ENCODE results near the gene HELLS.
A peak's percentile ranks its signal among the peaks of the same experiment; 100 is the strongest.
"Not testable (repeated sequence)": the region's sequence is repeated elsewhere in the genome, so short reads cannot be mapped to it uniquely, and the experiment has no call there.

The HELLS gene

GRCh38 chr10:94545391-94546048 lies at the start of gene HELLS:
TSS of gene HELLS (plus strand) at chr10:94545788. CDS start at chr10:94545922, 134 bp downstream.
- DNase-seq = peak; percentile 88

GRCh38 chr10:94496010-94496409 lies 49.6 kb upstream of the HELLS start:
- DNase-seq = no peak

- no peak for DNase-seq
These were observed 48.9 kb upstream of the HELLS start for GRCh38 chr10:94496646-94497045.

GRCh38 chr10:94500063-94500462 lies 45.5 kb upstream of the HELLS start:
- DNase-seq = no peak

- DNase-seq = no peak
These were observed 24.0 kb upstream of the HELLS start for GRCh38 chr10:94521276-94522250.

- no peak for DNase-seq
These were observed 21.4 kb upstream of the HELLS start for GRCh38 chr10:94524146-94524545.

GRCh38 chr10:94524711-94525110 lies 20.9 kb upstream of the HELLS start:
- DNase-seq = no peak

GRCh38 chr10:94531550-94531949 lies 14.0 kb upstream of the HELLS start:
- DNase-seq = not testable (repeated sequence)

- no peak for DNase-seq
These were observed 12.6 kb upstream of the HELLS start for GRCh38 chr10:94533027-94533426.

- DNase-seq = not testable (repeated sequence)
These were observed 3.3 kb upstream of the HELLS start for GRCh38 chr10:94542282-94542681.

- no peak for DNase-seq
These were observed 687 bp downstream of the HELLS start for GRCh38 chr10:94546049-94546900.

GRCh38 chr10:94546901-94547185 lies 1.3 kb downstream of the HELLS start:
- DNase-seq = no peak

GRCh38 chr10:94549221-94549620 lies 3.6 kb downstream of the HELLS start:
- DNase-seq = no peak

GRCh38 chr10:94567714-94568307 lies 22.2 kb downstream of the HELLS start:
- not testable (repeated sequence) for DNase-seq

- no peak for DNase-seq
These were observed 25.5 kb downstream of the HELLS start for GRCh38 chr10:94571081-94571480.

GRCh38 chr10:94571528-94571927 lies 25.9 kb downstream of the HELLS start:
- no peak for DNase-seq

GRCh38 chr10:94578790-94579189 lies 33.2 kb downstream of the HELLS start:
- no peak for DNase-seq

- no peak for DNase-seq
These were observed 37.5 kb downstream of the HELLS start for GRCh38 chr10:94583124-94583523.

GRCh38 chr10:94591461-94592205 lies 46.0 kb downstream of the HELLS start:
- DNase-seq = no peak

- DNase-seq = no peak
These were observed 57.3 kb downstream of the HELLS start for GRCh38 chr10:94602729-94603515.

GRCh38 chr10:94607111-94607510 lies 61.5 kb downstream of the HELLS start:
- no peak for DNase-seq

All from activated CD4-positive, alpha-beta T cell treated with anti-CD3 and anti-CD28 coated beads for 48 hours (primary cell).